A673 (cell line): ENCODE measurements around the gene DNM1. TPM values are rescaled to one million over a fixed set of nuclear protein-coding genes. Genes with fewer than 3 reads are reported as not detected.

Experiments
- BruUV-seq: library from RNA; stranded (reverse); fragments of 400-500 nt; replicated peaks from 2 replicates; lab custom pipeline; 2021; lab: Mats Ljungman, UMichigan
- CTCF ChIA-PET: fragments of 300-600 bp; sonication (Branson Sonifier 250); formaldehyde crosslinking; loops from one replicate; lab custom pipeline; 2022; ENCODE audit warnings: antibody characterized with exemption; lab: Charles Lee
- POLR2A ChIA-PET: fragments of 300-600 bp; sonication (Branson Sonifier 250); formaldehyde crosslinking; loops from one replicate; lab custom pipeline; 2022; ENCODE audit warnings: antibody characterized with exemption; ENCODE audit not compliant: low non-redundant PET; lab: Charles Lee
- DNase-seq: peaks from one replicate; pipeline ENCODE4 v3.0.0-alpha.2; 2015; ENCODE audit warnings: low spot score
- H3K27ac ChIP-seq: fragments of 200-600 bp; sonication (generic); 2 replicates; pipeline ENCODE4 v1.5.1; 2016; ENCODE audit warnings: mixed run types, low read depth, mild to moderate bottlenecking, mixed read lengths, antibody characterized with exemption, low read length; ENCODE audit not compliant: poor library complexity, severe bottlenecking
- H3K27me3 ChIP-seq: fragments of 200-600 bp; sonication (generic); replicated peaks from 2 replicates; pipeline ENCODE4 v1.6.1; 2017; ENCODE audit warnings: mixed run types, low read depth, mild to moderate bottlenecking, mixed read lengths, antibody characterized with exemption, low read length; ENCODE audit not compliant: insufficient read depth, poor library complexity
- H3K36me3 ChIP-seq: fragments of 200-600 bp; sonication (generic); 2 replicates; pipeline ENCODE4 v1.6.1; 2016; ENCODE audit warnings: mixed run types, mild to moderate bottlenecking, mixed read lengths, antibody characterized with exemption, low read length; ENCODE audit not compliant: insufficient read depth, poor library complexity, severe bottlenecking
- H3K4me1 ChIP-seq: fragments of 200-600 bp; sonication (generic); 2 replicates; pipeline ENCODE4 v1.6.1; 2017; ENCODE audit warnings: mixed run types, mild to moderate bottlenecking, mixed read lengths, antibody characterized with exemption, low read length; ENCODE audit not compliant: insufficient read depth, poor library complexity, severe bottlenecking
- H3K4me3 ChIP-seq: fragments of 200-600 bp; sonication (generic); 2 replicates; pipeline ENCODE4 v1.5.1; 2016; ENCODE audit warnings: low read depth, mixed run types, mild to moderate bottlenecking, mixed read lengths, low read length; ENCODE audit not compliant: poor library complexity, severe bottlenecking
- H3K9me3 ChIP-seq: fragments of 200-600 bp; sonication (generic); 2 replicates; pipeline ENCODE4 v1.6.1; 2016; ENCODE audit warnings: mixed run types, low read depth, mild to moderate bottlenecking, mixed read lengths, antibody characterized with exemption, low read length; ENCODE audit not compliant: poor library complexity, severe bottlenecking
- EZH2 ChIP-seq: fragments of 200-600 bp; sonication (generic); IDR thresholded peaks from 2 replicates; pipeline ENCODE4 v1.6.1; 2017; ENCODE audit warnings: borderline replicate concordance, low read depth, mild to moderate bottlenecking, mixed read lengths, antibody characterized with exemption, low read length; ENCODE audit not compliant: poor library complexity, severe bottlenecking
- intact Hi-C: fragments of 100-400 bp; cut with micrococcal nuclease; formaldehyde crosslinking; loops from one replicate; pipeline ENCODE4 v1.10.0; 2022; ENCODE audit not compliant: unreplicated experiment
- total RNA-seq: library from RNA; stranded (reverse); gene quantifications from 2 replicates; pipeline ENCODE4 v1.2.3, GENCODE V29; 2021
- TF ChIP-seq, protein P1 (sequence below): fragments of 300-800, 200-600 bp; sonication (generic); conservative IDR thresholded peaks from 2 replicates; pipeline ENCODE4 v1.5.1; 2017; ENCODE audit warnings: low read depth, mild to moderate bottlenecking, antibody characterized with exemption, low read length, moderate library complexity, mixed read lengths

Gene DNM1
- total RNA-seq, 1 experiment from 2014 or later, result 7.6 TPM

- H3K4me1 ChIP-seq, result no peaks in the 10 kb centered on the region
- intact Hi-C loops, result no loop called here
- CTCF ChIA-PET, result no interaction called here
- TF ChIP-seq EZH2, result no peak
- TF ChIP-seq, protein P1, sequence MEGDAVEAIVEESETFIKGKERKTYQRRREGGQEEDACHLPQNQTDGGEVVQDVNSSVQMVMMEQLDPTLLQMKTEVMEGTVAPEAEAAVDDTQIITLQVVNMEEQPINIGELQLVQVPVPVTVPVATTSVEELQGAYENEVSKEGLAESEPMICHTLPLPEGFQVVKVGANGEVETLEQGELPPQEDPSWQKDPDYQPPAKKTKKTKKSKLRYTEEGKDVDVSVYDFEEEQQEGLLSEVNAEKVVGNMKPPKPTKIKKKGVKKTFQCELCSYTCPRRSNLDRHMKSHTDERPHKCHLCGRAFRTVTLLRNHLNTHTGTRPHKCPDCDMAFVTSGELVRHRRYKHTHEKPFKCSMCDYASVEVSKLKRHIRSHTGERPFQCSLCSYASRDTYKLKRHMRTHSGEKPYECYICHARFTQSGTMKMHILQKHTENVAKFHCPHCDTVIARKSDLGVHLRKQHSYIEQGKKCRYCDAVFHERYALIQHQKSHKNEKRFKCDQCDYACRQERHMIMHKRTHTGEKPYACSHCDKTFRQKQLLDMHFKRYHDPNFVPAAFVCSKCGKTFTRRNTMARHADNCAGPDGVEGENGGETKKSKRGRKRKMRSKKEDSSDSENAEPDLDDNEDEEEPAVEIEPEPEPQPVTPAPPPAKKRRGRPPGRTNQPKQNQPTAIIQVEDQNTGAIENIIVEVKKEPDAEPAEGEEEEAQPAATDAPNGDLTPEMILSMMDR, result no peak
- no TSS peak for BruUV-seq
- DNase-seq, result no peak
- POLR2A ChIA-PET, result no interaction called here
- no peaks in the 10 kb centered on the region for H3K27me3 ChIP-seq
- H3K27ac ChIP-seq, result no peak overlapping the region
- H3K36me3 ChIP-seq, result peaks cover 32% of the 10 kb centered on the region
- H3K9me3 ChIP-seq, result no peaks in the 10 kb centered on the region
- H3K4me3 ChIP-seq, result no peak overlapping the region
These were observed 33.3 kb upstream of the DNM1 start for GRCh38 chr9:128169925-128170324.

DNA sequence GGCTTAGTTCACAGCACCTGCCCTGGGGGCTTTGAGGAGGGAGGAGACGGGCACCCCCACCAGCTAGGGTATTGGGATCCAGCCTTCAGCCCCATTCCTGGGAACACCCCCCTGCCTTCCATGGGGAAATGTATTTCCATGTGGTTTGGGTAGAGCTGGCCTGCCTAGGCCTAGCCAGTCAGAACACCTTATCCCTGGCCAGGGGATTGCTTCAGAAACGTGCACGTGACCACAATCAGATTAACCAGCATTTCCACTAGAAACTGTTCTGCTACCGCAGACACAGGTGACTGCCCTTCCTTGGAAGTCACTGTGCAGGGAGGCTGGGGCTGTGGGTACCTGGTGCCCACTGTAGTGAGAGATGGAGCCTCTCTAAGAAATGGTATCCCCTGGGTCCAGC lies 29.1 kb upstream of the DNM1 start:
- no peak for TF ChIP-seq EZH2
- TF ChIP-seq, protein P1, result no peak
- BruUV-seq, result no TSS peak
- H3K4me3 ChIP-seq, result no peak overlapping the region
- no peaks in the 10 kb centered on the region for H3K4me1 ChIP-seq
- H3K27ac ChIP-seq, result no peak overlapping the region
- H3K27me3 ChIP-seq, result no peaks in the 10 kb centered on the region
- intact Hi-C loops, result no loop called here
- ChIA-PET CTCF (no interaction called here), POLR2A (no interaction called here)
- DNase-seq, result no peak
- peaks cover 36% of the 10 kb centered on the region for H3K36me3 ChIP-seq
- H3K9me3 ChIP-seq, result no peaks in the 10 kb centered on the region

GRCh38 chr9:128175102-128175563 lies 28.0 kb upstream of the DNM1 start:
- no peak overlapping the region for H3K4me3 ChIP-seq
- H3K36me3 ChIP-seq, result peaks cover 38% of the 10 kb centered on the region
- no peak for DNase-seq
- ChIA-PET CTCF (no interaction called here), POLR2A (no interaction called here)
- no peaks in the 10 kb centered on the region for H3K4me1 ChIP-seq
- no peaks in the 10 kb centered on the region for H3K9me3 ChIP-seq
- H3K27me3 ChIP-seq, result no peaks in the 10 kb centered on the region
- no TSS peak for BruUV-seq
- peak overlapping the region; percentile 25 for H3K27ac ChIP-seq
- no peak for TF ChIP-seq EZH2
- TF ChIP-seq, protein P1, result no peak
- intact Hi-C loops, result no loop called here
